PFSK-1 (cell line): ENCODE results near the gene CENPV.

Experiments used
- FOXP2 ChIP-seq: optimal IDR thresholded peaks from 2 replicates; pipeline ENCODE3; 2011; ENCODE audit warnings: borderline replicate concordance, control low read depth, inconsistent platforms; ENCODE audit not compliant: insufficient read depth; ENCODE audit errors: extremely low read length, extremely low read depth
- POLR2AphosphoS5 ChIP-seq: IDR thresholded peaks from 2 replicates; pipeline ENCODE4 v1.6.1; 2012; ENCODE audit warnings: low read depth, mild to moderate bottlenecking, control low read depth, low read length, moderate library complexity
- REST ChIP-seq, 2 experiments: IDR thresholded peaks; 2 replicates each; pipeline versions ENCODE4 v1.6.1 to v1.8.0; 2011 to 2012; ENCODE audit warnings: low read depth in 2 of 2, low read length in 2 of 2, control low read depth in 1 of 2, inconsistent platforms in 1 of 2, mild to moderate bottlenecking in 1 of 2, moderate library complexity in 1 of 2; ENCODE audit not compliant: insufficient read depth in 1 of 2
- SIN3A ChIP-seq: IDR thresholded peaks from 2 replicates; pipeline ENCODE4 v1.6.1; 2012; ENCODE audit warnings: mild to moderate bottlenecking, low read length, moderate library complexity, borderline replicate concordance; ENCODE audit not compliant: insufficient read depth
- TAF1 ChIP-seq: IDR thresholded peaks from 2 replicates; pipeline ENCODE4 v1.6.1; 2012; ENCODE audit warnings: low read length, control low read depth, borderline replicate concordance; ENCODE audit not compliant: insufficient read depth

The CENPV gene

GRCh38 chr17:16297367-16298139 lies 55.7 kb downstream of the CENPV start:
- TF ChIP-seq POLR2AphosphoS5 (no peak), TAF1 (no peak), REST (IDR thresholded peaks at IDR 0.05; ENCODE audit: insufficient read depth in 1 of 2, low read depth in 2 of 2, low read length in 2 of 2) (no peak), FOXP2 (no peak), SIN3A (no peak)

GRCh38 chr17:16294560-16294959 lies 58.7 kb downstream of the CENPV start:
- no peak for TF ChIP-seq FOXP2
- TF ChIP-seq SIN3A = no peak

- TF ChIP-seq FOXP2 = no peak
- TF ChIP-seq SIN3A = no peak
- no peak for TF ChIP-seq TAF1
- TF ChIP-seq POLR2AphosphoS5 = no peak
- no peak for TF ChIP-seq REST (IDR thresholded peaks at IDR 0.05; ENCODE audit: insufficient read depth in 1 of 2, low read depth in 2 of 2, low read length in 2 of 2)
Observed at GRCh38 chr17:16293931-16294330, 59.3 kb downstream of the CENPV start.
